HG03439 (cell line): Measurements from ENCODE around the gene CPXM1.
"Not testable (repeated sequence)": the region's sequence is repeated elsewhere in the genome, so short reads cannot be mapped to it uniquely, and the experiment has no call there.

ENCODE experiments used
- ATAC-seq: cut with Tn5 transposase; IDR thresholded peaks from one replicate; pipeline ENCODE4 v1.9.1; 2021; ENCODE audit warnings: mild to moderate bottlenecking, moderate library complexity; ENCODE audit not compliant: unreplicated experiment

CPXM1 gene

GRCh38 chr20:2770091-2770490 is 30.3 kb downstream of the CPXM1 start:
- not testable (repeated sequence) for ATAC-seq

GRCh38 chr20:2768632-2769015 is 31.8 kb downstream of the CPXM1 start:
- no peak for ATAC-seq

GRCh38 chr20:2767768-2768631 is 32.4 kb downstream of the CPXM1 start:
- ATAC-seq = no peak

- no peak for ATAC-seq
Measured at GRCh38 chr20:2763186-2763585, 37.2 kb downstream of the CPXM1 start.

- ATAC-seq = no peak
Measured at GRCh38 chr20:2762578-2763131, 37.8 kb downstream of the CPXM1 start.

- no peak for ATAC-seq
Measured at GRCh38 chr20:2761885-2762284, 38.5 kb downstream of the CPXM1 start.

GRCh38 chr20:2760952-2761305 is 39.5 kb downstream of the CPXM1 start:
- ATAC-seq = no peak

- no peak for ATAC-seq
Measured at GRCh38 chr20:2760297-2760951, 40.0 kb downstream of the CPXM1 start.

GRCh38 chr20:2759603-2760296 is 40.7 kb downstream of the CPXM1 start:
- no peak for ATAC-seq

GRCh38 chr20:2759143-2759542 is 41.3 kb downstream of the CPXM1 start:
- ATAC-seq = no peak

- no peak for ATAC-seq
Measured at GRCh38 chr20:2757969-2758368, 42.5 kb downstream of the CPXM1 start.

GRCh38 chr20:2757001-2757400 is 43.4 kb downstream of the CPXM1 start:
- ATAC-seq = no peak

- no peak for ATAC-seq
Measured at GRCh38 chr20:2756056-2756611, 44.3 kb downstream of the CPXM1 start.

- no peak for ATAC-seq
Measured at GRCh38 chr20:2755451-2756055, 44.9 kb downstream of the CPXM1 start.

- ATAC-seq = no peak
Measured at GRCh38 chr20:2754424-2754823, 46.0 kb downstream of the CPXM1 start.

GRCh38 chr20:2753461-2754040 is 46.9 kb downstream of the CPXM1 start:
- ATAC-seq = no peak

GRCh38 chr20:2752567-2753460 is 47.6 kb downstream of the CPXM1 start:
- no peak for ATAC-seq

- ATAC-seq = no peak
Measured at GRCh38 chr20:2751878-2752566, 48.4 kb downstream of the CPXM1 start.

- ATAC-seq = no peak
Measured at GRCh38 chr20:2751347-2751877, 49.0 kb downstream of the CPXM1 start.
